Effector CD4-positive, alpha-beta T cell (primary cell): ENCODE results near the gene ZNF598.
A peak's percentile ranks its signal among the peaks of the same experiment; 100 is the strongest.

Experiments
- DNase-seq: peaks from one replicate; pipeline ENCODE4 v3.0.0-alpha.2; 2020
- total RNA-seq: gene quantifications from one replicate; lab custom pipeline; 2026; lab: John Stamatoyannopoulos, UW

The ZNF598 gene
- total RNA-seq, result 64.0 reads per million, percentile 74 among the genes with 10 or more reads in this experiment

DNA sequence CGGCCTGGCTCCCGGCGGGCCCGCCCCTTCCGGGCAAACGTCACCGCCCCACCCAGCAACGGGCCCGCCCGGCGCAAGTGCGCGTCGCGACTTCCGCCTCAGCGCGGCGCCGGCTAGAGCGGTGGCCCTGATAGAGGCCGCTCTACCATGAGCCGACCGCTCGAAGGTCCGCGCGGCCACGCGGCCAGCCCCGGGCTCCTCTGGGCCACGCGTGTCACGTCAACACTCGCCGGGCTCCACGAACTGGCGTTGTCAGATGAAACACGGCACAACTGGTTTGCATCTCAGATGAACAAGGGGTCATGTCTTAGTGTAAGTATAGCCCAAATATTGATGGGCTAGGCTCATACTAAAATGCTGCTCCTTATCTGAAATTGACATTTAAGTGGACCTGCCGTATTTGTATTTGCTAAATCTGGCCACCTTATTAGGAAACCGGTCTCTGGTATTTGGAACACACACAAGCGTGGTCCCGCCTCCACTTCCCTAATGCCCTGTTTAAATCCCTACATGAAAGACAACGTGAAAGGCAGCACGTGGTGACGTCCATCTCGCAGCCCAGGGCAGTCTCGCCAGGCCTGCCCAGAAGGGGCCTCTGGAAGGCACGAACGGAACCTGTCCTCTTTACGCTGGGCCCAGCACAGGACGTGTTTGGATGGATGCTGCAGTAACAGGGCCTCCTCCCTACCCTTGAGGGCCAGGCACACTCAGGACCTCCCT, at the start of gene ZNF598:
Gene ZNF598 (minus strand): TSS at position 31 of the 720 bp plus-strand sequence.
- DNase-seq, result peak; percentile 74

DNA sequence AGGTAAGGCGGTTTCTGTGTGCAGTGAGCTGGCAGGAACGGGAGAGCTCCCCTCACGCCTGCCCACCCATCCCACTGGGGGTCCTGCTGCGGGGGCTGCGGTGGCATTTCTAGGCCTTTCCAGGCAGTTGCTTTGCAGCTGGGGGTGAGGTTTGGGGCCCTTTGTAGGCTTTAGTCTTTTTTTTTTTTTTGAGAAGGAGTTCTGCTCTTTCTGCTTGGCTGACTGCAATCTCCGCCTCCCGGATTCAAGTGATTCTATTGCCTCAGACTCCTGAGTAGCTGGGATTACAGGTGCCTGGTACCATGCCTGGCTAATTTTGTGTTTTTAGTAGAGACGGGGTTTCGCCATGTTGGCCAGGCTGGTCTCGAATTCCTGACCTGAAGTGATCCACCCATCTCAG, 49.3 kb upstream of the ZNF598 start:
- no peak for DNase-seq

DNA sequence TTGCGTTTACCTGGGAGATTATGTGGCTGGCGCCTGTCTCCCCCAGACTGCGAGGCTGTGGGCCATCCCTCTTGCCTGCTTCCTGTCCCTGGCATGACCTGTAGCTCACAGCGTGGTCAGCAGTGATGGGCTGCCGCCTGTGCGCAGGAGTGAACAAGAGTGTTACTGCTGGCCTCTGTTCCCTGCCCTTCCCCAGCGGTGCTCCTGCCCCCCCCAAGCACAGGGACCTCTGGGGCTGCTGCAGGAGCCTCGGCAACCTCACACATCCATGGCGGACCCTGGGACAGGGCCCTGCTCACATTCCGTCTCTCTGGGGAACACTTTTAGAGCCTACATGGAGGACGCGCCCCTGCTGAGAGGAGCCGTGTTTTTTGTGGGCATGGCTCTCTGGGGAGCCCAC, 48.8 kb upstream of the ZNF598 start:
- DNase-seq, result no peak

DNA sequence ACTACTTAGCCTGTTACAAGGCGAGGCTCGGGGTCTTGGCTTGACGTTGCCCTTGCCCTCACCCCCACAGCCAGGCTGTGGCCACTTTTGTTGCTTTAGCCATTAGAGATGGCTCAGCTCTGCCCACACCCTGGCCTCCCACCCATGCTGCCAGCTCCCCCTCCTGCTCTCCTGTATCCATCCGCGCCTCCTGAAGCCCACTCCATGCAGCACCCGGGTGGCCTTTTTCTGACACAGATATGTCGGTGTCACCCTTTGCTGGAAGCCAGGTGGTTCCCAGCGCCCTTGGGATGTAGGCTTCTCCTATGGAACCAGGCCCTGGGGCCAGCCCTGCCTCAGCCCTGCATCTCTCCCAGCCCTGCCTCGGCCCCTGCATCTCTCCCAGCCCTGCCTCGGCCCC, 47.8 kb upstream of the ZNF598 start:
- DNase-seq, result no peak

DNA sequence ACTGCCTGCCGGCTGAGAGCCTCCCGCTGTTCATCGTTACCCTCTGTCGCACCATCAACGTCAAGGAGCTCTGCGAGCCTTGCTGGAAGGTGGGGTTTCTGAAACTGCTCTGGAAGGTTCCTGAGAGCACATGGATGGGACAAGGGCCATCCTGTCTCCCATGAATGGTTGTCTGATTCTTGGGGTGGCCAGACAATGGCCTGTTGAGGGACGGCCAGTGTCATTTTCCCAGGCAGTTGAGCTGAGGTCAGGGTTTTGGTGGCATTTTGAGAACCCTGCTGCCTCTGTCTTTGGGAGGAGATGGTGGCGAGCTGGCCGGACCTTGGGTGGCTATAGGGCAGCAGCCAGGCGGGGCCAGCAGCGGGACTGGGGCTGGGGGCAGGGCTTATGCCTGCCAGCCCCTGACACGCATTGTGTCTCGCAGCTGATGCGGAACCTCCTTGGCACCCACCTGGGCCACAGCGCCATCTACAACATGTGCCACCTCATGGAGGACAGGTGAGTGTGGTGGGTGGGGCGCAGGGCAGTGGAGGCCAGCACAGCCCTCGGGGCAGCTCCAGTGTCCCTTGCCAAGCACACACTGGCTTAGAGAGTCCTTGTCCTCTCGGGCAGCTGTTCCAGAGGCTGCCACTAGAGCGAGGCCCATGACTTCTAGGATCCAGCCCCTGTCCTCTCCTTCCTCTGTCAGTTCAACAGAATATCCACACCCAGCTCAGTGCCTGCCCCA, 47.2 kb upstream of the ZNF598 start:
- DNase-seq, result no peak

DNA sequence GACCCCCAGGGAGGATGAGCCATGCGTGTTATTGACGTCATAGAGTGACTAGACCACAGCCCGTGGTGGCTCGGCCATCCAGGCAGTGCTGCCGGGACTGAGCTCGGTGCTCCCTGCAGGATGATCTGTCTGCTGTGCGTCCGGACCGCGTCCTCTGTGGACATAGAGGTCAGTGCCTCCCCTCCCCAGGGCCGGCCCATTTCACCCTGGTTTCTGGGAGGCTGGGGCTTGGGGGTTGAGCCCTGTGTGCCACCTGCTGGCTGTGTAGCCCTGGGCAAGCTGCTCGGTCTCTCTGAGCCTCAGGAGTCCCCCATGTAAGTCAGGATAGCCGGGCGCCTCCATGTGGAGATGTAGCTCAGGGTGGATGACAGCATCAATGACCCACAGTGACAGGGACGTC, 46.5 kb upstream of the ZNF598 start:
- no peak for DNase-seq

DNA sequence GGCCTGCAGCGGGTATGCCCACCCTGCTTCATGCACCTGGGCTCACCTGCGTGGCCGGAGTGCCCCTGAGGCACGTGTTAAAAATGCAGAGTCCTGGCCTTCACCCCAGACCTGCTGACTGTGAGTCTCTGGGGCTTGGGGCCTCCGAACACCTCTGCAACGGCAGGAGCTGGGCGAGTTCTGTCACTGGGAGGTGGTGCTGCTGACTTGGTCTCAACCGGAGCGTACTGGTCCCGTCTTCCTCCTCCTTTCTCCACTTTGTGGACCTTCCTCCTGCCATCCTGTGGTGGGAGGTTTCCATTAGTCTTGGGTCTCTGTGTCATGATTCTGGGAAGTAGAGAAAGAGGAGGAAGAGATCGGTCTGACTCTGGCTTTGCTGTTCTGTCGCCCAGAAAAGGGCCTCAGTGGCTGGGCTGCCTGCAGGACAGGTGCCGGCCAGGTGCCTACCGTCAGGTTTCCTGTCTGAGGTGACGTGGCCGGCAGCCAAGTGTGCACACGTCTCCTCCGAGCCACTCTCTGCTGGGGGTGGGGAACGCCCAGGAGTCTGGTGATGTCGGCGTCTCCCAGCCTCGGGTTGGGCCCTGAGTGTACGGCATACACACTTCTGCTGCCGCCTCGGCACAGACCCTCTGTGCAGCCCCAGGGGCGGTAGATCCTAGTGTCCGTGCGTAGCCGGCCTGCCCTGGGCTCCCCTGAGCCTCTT, 45.1 kb upstream of the ZNF598 start:
- no peak for DNase-seq

DNA sequence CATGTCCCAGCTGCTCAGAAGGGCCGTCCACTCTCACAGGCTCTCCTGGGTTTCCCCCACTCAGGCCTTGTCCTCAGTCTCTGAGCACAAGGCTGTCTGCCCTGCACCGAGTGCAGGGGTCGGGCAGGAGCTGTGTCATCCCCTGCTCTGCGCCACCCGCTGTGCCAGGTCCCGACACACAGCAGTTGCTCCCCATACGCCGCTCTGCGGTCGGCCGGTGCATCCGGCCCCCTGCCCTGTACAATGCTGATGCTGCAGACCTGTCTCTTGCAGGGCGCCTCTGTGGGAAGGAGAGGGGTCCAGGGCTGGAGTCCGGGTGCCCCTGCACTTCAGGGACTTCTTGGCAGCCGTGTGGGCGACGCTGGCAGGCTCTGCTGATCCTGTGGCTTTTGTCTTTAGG, 44.3 kb upstream of the ZNF598 start:
- no peak for DNase-seq

DNA sequence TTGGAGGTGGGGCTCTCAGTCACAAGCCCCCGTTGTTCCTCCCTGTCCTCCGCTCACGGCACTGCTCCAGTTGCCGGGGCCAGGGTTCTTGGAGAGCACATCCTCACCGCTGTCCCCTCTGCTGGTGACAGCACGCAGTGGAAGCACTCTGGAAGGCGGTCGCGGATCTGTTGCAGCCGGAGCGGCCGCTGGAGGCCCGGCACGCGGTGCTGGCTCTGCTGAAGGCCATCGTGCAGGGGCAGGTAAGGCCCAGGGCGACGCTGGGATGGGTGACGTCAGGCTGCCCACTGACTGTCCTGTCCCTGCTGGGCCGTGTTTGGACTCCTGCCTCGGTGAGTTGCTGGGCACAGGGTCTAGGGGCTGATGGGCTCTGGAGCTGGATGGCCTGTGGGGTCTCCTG, 43.6 kb upstream of the ZNF598 start:
- no peak for DNase-seq

DNA sequence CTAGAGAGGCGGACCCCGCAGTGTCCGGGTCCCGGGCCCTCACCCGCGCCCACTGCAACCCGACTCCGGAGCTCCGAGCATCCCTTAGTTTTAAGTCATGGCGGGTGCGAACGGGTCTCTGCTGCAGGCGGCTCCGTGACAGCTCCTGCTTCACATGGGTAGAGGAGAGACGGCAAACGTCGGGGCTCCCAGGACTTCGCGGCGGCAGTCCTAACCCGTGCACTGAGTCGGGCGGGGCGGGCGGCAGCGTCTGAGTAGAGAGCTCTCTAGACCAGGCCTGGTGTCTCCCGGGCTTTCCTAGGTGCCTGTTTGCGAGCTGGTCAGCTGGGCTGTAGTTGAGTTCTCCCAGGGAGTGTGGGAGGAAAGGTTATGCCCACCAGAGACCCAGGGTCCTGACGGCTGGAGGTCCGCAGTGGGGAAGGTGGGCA, 38.5 kb upstream of the ZNF598 start:
- DNase-seq, result no peak

DNA sequence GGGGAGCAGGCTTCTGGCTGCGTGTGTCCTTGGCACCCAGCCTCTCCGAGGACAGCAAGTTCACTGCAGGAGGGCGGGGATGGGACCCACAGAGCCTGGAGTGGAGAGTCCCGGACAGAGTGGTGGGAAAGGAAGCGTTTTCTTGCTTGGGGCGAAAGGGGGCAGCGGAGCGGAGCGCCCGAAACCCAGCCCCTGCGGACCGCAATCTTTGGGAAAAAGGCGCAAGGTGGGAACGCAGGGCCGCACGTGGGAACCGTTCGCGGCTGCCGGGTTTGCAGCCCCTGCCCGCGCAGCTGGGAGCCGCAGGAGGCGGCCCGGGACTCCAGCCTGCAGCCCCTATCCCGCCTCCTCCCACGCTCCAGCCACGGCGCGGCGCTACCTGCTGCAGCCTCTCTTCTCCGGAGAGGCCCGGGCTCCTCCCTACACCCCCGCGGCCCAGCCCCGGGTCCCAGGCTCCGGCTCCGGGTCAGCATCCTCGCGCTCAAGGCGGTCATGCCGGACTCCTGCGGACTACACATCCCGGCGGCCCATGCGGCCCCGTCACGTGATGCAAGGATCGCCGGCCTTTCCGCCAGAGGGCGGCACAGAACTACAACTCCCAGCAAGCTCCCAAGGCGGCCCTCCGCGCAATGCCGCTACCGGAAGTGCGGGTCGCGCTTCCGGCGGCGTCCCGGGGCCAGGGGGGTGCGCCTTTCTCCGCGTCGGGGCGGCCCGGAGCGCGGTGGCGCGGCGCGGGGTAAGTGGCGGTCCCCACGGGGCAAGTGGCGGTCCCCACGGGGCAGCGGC, 37.9 kb upstream of the ZNF598 start, which contains the start of the genes NTHL1 and TSC2:
Gene NTHL1 (minus strand): TSS at position 505 of the 786 bp plus-strand sequence. CDS start 11 bp downstream, at position 494.
Gene TSC2 (plus strand): TSS at position 656 of the 786 bp plus-strand sequence. CDS start 631 bp downstream, outside the sequence.
- DNase-seq, result peak; percentile 91

DNA sequence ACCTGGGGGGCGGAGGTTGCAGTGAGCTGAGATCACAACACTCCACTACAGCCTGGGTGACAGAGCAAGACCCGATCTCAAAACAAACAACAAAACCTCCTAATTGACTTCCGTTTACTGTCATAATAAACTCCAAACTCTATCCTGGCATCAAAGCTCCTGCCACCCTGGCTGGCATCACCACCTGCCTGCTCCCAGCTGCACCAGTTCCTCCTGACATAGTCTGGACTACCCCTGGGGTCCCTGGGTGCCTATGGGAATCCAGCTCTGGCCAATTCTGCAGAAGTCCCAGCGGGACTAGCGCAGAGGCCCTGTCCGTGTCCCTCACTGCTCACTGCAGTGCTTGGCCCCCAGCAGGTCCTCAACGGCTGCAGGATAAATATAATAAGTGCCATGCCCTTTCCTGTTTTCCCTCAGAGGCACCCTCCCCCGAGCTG, 37.3 kb upstream of the ZNF598 start:
- DNase-seq, result no peak

DNA sequence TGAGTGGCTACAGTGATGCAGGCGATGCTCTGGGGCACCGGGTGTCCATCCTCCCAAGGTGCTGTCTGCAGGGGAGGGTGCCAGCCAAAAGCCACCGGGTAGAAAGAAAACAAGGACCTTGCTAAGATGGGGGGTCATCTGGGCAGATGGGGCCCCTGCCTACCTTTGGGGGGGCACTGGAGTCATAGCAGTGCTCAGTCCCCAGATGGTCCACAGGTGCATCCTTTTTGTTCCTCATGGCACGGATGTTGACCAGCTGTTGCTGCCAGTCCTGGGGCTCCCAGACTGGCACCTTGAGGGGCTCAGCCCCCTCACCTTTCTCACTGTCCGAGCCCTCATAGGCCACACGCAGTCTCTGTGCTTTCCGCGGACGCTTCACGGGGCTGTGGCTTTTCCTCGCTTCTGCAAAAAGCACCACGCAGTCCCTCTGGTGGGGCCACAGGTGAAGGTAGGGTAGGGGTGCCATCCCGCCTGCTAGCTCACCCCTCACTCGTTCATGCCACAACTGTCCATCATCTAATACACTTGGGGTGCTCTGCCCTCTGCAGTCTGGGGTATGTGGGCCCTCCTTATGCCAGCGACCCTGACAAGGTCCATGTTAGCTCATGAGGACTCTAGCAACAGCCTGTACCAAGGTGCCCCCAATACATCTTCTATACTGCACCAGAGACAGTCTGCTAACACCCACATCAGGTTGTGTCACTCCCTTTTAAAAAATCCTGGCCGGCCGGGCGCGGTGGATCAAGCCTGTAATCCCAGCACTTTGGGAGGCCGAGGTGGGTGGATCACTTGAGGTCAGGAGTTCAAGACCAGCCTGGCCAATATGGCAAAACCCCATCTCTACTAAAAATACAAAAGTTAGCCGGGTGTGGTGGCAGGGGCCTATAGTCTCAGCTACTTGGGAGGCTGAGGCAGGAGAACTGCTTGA, 36.6 kb upstream of the ZNF598 start:
- DNase-seq, result no peak

DNA sequence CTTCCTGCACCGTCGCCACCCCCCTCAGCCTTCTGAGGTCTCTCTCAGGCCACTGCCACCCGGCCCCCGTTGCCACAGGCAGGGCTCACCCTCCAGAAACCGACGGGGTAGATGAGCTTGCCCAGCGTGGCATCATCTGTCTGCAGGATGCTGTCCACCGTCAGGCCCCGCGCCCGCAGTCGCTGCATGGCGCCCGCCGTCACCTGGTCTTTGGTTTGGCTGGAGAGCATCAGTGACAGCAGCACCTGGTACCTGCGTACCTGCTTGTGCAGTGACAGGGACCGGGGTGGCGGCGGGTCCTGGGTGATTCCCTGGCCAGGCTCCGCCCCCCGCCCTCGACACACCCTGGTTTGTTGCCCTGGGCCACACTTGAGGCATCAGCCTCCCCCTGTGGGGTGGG, 34.9 kb upstream of the ZNF598 start:
- DNase-seq, result no peak

DNA sequence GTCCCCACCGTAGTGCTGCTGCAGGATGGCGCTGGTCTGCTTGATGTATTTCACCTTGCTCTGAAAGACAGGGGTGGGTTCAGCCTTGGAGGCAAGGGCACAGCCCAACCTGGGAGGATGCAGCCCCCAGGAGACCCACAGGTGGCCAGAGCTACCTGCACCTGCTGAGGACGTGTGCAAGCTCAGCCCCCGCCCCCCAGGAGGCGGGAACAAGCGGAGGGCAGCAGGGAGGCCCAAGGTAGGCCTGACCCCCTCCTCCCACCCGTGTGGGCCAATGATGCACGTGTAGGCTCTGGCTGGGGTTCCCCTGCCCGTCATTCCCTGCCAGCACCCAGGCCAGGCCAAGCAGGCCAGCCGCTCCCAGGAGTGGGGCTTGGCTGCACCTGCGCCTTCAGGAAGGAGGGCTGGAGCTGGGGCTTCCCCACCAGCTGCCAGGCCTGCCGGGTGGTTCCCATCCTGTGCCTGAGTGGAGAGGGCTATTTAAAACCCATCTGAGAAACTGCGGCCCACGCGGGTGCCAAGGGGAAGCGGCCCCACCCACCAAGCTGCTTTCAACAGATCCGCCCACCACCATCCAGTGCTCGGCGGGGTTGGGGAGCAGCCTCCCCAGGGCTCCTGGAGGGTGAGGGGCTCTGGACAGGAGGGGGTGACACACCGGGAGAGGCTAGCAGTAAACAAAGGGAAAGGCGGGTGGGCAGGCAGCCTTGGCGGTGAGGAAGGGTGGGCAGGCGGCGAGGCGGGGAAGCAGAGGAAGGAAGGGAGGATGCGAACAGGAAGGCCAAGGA, 34.2 kb upstream of the ZNF598 start:
- DNase-seq, result no peak

DNA sequence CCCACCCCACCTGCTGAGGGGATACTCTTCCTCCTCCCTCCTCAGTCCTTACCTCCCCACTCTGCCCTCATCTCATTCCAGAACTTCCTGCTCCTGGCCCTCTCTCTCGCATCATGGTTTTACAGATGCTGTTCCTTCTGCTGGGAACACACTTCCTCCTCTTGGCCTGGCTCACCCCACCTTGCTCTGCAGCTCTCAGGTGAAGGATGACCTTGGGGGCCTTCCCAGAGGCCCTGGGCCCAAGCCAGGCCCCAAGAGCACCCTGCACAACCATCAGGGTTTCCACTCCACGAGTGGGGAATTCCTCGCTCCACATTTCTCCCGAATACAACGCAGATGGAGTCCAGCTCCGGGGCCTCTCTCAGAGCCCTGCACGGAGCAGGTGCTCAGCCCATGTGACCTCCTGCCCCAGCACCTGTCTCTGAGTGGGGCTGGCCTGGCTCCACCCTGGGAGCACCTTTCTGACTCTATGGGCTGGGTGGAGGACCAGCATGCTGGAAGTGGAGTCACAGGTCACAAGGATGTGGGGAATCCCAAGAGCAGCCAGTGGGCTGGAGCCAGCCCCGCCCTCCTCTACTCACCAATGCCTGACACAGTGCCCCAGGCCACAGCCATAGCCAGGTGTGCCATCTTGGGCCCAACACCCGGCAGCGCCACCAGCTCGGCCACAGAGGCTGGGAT, 33.5 kb upstream of the ZNF598 start:
- no peak for DNase-seq

DNA sequence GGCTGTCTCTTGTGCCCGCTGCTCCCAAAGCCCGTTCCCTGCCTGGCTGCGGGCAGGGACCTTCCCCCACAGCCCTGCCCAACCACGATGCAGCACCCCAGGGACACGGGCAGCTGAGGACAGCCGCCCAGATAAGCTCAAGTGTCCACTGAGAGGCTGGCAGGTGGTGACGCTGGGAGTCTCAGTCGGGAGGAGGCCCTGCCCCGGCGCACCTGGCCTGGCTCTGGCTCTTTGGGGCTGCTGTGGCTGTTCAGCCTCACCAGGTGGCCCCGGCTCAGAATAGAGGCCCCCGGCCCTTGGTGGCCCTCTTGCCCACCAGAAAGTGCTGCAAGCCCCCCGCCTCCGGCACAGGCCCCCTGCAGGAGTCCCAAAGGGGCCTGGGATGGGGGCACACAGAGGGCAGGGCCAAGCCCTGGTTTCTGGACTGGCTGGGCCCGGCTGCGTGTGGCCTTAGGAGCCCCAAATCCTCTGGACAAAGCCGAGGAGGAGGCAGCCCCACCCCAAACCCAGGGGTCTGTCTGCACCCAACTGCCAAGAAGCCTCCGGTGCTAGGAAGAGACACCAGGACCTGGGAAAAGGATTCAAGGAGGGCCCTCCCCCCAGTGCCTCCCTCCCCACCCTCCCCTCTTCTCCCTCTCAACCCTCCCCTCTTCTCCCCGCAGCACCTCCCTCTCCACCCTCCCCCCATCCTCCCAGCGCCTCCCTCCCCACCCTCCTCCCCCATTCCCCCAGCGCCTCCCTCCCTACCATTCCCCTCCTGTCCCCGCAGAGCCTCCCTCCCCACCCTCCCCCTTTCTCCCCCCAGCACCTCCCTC, 32.8 kb upstream of the ZNF598 start:
- DNase-seq, result no peak

DNA sequence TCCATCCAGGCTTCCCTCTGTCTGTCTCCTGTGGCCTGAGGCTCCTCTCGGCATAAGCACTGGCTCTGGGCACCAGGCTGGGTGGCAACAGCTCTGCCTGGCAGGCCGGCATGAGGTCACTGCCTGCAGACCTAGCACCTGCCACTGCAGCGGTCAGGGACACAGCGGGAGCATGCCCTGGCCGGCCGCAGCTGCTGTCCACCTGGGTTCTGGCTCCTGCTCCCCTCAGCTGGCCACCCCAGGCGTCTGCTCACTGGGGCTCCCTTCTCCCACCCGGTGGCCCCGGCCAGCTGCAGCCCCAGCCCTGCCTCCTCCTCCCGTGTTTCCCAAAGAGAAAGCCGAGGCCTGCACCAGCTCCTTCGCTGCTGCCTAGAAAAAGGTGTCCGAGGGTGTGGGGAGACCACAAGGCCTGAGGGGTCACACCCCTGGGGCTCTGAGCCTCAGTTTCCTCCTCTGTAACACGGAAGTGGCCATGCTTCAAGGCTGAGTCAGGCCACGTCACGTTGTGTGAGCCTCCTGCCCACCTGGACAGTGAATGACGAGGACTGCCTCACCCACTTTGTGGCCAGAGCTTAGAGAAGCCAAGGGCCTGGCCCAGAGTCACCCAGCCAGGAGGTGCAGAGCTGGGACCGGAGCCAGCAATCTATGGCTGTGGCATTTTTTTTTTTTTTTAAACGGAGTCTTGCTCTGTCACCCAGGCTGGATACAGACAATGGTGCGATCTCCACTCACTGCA, 31.3 kb upstream of the ZNF598 start:
- DNase-seq, result no peak
